GM19035 (cell line): Measurements from ENCODE around the gene XRCC1.
A peak's percentile ranks its signal among the peaks of the same experiment; 100 is the strongest.
"Not testable (repeated sequence)": the region's sequence is repeated elsewhere in the genome, so short reads cannot be mapped to it uniquely, and the experiment has no call there.

Experiments
- ATAC-seq: cut with Tn5 transposase; IDR thresholded peaks from one replicate; pipeline ENCODE4 v1.9.1; 2021; ENCODE audit not compliant: unreplicated experiment

XRCC1 gene

GRCh38 chr19:43575955-43576878 is 890 bp upstream of the XRCC1 start:
- peak; percentile 2 for ATAC-seq

GRCh38 chr19:43574424-43575155 is 737 bp downstream of the XRCC1 start:
- no peak for ATAC-seq

- ATAC-seq: no peak
Observed at GRCh38 chr19:43572171-43572588, 3.1 kb downstream of the XRCC1 start.

- no peak for ATAC-seq
Observed at GRCh38 chr19:43570174-43570791, 5.0 kb downstream of the XRCC1 start.

- no peak for ATAC-seq
Observed at GRCh38 chr19:43569657-43570056, 5.7 kb downstream of the XRCC1 start.

- ATAC-seq: no peak
Observed at GRCh38 chr19:43564800-43565199, 10.5 kb downstream of the XRCC1 start.

- no peak for ATAC-seq
Observed at GRCh38 chr19:43563816-43564457, 11.4 kb downstream of the XRCC1 start.

- ATAC-seq: peak; percentile 71
Observed at GRCh38 chr19:43562698-43563241, 12.6 kb downstream of the XRCC1 start.

GRCh38 chr19:43562226-43562697 is 13.1 kb downstream of the XRCC1 start:
- no peak for ATAC-seq

GRCh38 chr19:43561139-43561970 is 14.0 kb downstream of the XRCC1 start:
- no peak for ATAC-seq

- ATAC-seq: no peak
Observed at GRCh38 chr19:43560687-43561086, 14.6 kb downstream of the XRCC1 start.

GRCh38 chr19:43555185-43555770 is 20.0 kb downstream of the XRCC1 start:
- no peak for ATAC-seq

- no peak for ATAC-seq
Observed at GRCh38 chr19:43554317-43554895, 20.9 kb downstream of the XRCC1 start.

- ATAC-seq: no peak
Observed at GRCh38 chr19:43553656-43554055, 21.7 kb downstream of the XRCC1 start.

- no peak for ATAC-seq
Observed at GRCh38 chr19:43552616-43553015, 22.7 kb downstream of the XRCC1 start.

- ATAC-seq: no peak
Observed at GRCh38 chr19:43552198-43552450, 23.2 kb downstream of the XRCC1 start.

- no peak for ATAC-seq
Observed at GRCh38 chr19:43551399-43552197, 23.7 kb downstream of the XRCC1 start.

GRCh38 chr19:43548706-43549105 is 26.6 kb downstream of the XRCC1 start:
- ATAC-seq: no peak

- not testable (repeated sequence) for ATAC-seq
Observed at GRCh38 chr19:43547926-43548325, 27.4 kb downstream of the XRCC1 start.
